Measurements from ENCODE around the gene WFDC10B. TPM values are rescaled to one million over a fixed set of nuclear protein-coding genes. Genes with fewer than 3 reads are reported as not detected.
"Not testable (repeated sequence)": the region's sequence is repeated elsewhere in the genome, so short reads cannot be mapped to it uniquely, and the experiment has no call there.

The WFDC10B gene
- polyA plus RNA-seq (ENCODE audit: insufficient read length in 12 of 12) = not detected
- long read RNA-seq, donor 1 = 0 reads
- long read RNA-seq, donor 2 = 0 reads
- long read RNA-seq, donor 3 = 0 reads
- long read RNA-seq, donor 4 = 0 reads
- long read RNA-seq, donor 5 = 0 reads
- long read RNA-seq, donor 6 = 0 reads
- long read RNA-seq, donor 7 = 0 reads
- long read RNA-seq, donor 8 = 0 reads
- long read RNA-seq, donor 9 = 0 reads
- long read RNA-seq, donor 10 = 0 reads
- long read RNA-seq, donor 11 = 0 reads

GRCh38 chr20:45704969-45705637 lies at the start of gene WFDC10B:
WFDC10B (minus strand) TSS chr20:45705019; CDS start chr20:45685992, 19,027 bp downstream.
- peak; percentile 1 for DNase-seq

GRCh38 chr20:45752746-45753145 lies 47.9 kb upstream of the WFDC10B start:
- DNase-seq = no peak

- DNase-seq = no peak
These were observed 46.9 kb upstream of the WFDC10B start for GRCh38 chr20:45751721-45752120.

GRCh38 chr20:45745015-45745414 lies 40.2 kb upstream of the WFDC10B start:
- DNase-seq = no peak

- DNase-seq = no peak
These were observed 37.8 kb upstream of the WFDC10B start for GRCh38 chr20:45742596-45742995.

GRCh38 chr20:45735988-45736387 lies 31.2 kb upstream of the WFDC10B start:
- DNase-seq = no peak

- no peak for DNase-seq
These were observed 30.7 kb upstream of the WFDC10B start for GRCh38 chr20:45735552-45735951.

- DNase-seq = no peak
These were observed 27.4 kb upstream of the WFDC10B start for GRCh38 chr20:45732199-45732598.

GRCh38 chr20:45727044-45727443 lies 22.2 kb upstream of the WFDC10B start:
- no peak for DNase-seq

GRCh38 chr20:45725134-45725533 lies 20.3 kb upstream of the WFDC10B start:
- no peak for DNase-seq

GRCh38 chr20:45722047-45722446 lies 17.2 kb upstream of the WFDC10B start, which contains the start of gene SPINT4:
SPINT4 (plus strand) TSS chr20:45722347; CDS start chr20:45722368, 21 bp downstream.
- DNase-seq = no peak

- not testable (repeated sequence) for DNase-seq
These were observed 11.4 kb upstream of the WFDC10B start for GRCh38 chr20:45716141-45716688.

- no peak for DNase-seq
These were observed 2.9 kb downstream of the WFDC10B start, which contains the start of gene WFDC13 for GRCh38 chr20:45701873-45702272. WFDC13 (plus strand) TSS chr20:45702038; CDS start chr20:45702124, 86 bp downstream.

GRCh38 chr20:45701104-45701503 lies 3.7 kb downstream of the WFDC10B start:
- DNase-seq = no peak

GRCh38 chr20:45695496-45695895 lies 9.3 kb downstream of the WFDC10B start:
- no peak for DNase-seq

- not testable (repeated sequence) for DNase-seq
These were observed 11.5 kb downstream of the WFDC10B start for GRCh38 chr20:45693346-45693745.

- DNase-seq = no peak
These were observed 18.9 kb downstream of the WFDC10B start for GRCh38 chr20:45685896-45686295.

- DNase-seq = no peak
These were observed 25.2 kb downstream of the WFDC10B start for GRCh38 chr20:45679650-45680049.

GRCh38 chr20:45672765-45673164 lies 32.1 kb downstream of the WFDC10B start:
- no peak for DNase-seq

- no peak for DNase-seq
These were observed 34.7 kb downstream of the WFDC10B start, which contains the start of gene WFDC11 for GRCh38 chr20:45670139-45670538. WFDC11 (minus strand) TSS chr20:45670239; CDS start chr20:45650600, 19,639 bp downstream.

- DNase-seq = not testable (repeated sequence)
These were observed 47.8 kb downstream of the WFDC10B start for GRCh38 chr20:45657038-45657437.

GRCh38 chr20:45651726-45652125 lies 53.1 kb downstream of the WFDC10B start:
- not testable (repeated sequence) for DNase-seq

Measured in muscle of arm (tissue), 14 donors.